WTC11 (cell line): Measurements from ENCODE around the gene ARHGEF9.

Source experiments
- AR ChIP-seq: fragments of 250-450 bp; sonication (Bioruptor Pico); IDR thresholded peaks from 2 replicates; pipeline ENCODE4 v1.9.0; 2021; ENCODE audit warnings: mild to moderate bottlenecking
- CBFB ChIP-seq: sonication (generic); formaldehyde crosslinking; IDR thresholded peaks from 2 replicates; pipeline ENCODE4 v1.8.1; 2022; ENCODE audit warnings: mild to moderate bottlenecking, low read depth, missing genetic modification reagents
- CREM ChIP-seq: sonication (generic); formaldehyde crosslinking; IDR thresholded peaks from 2 replicates; pipeline ENCODE4 v1.8.1; 2022; ENCODE audit warnings: mild to moderate bottlenecking, missing genetic modification reagents, moderate library complexity
- CTCF ChIP-seq: fragments of 200-600 bp; IDR thresholded peaks from 2 replicates; pipeline ENCODE4 v1.8.0; 2022; ENCODE audit warnings: antibody characterized with exemption
- FOXJ3 ChIP-seq: sonication (generic); formaldehyde crosslinking; IDR thresholded peaks from 2 replicates; pipeline ENCODE4 v1.9.0; 2021; ENCODE audit warnings: missing genetic modification reagents, mild to moderate bottlenecking, borderline replicate concordance
- FOXK1 ChIP-seq: sonication (generic); formaldehyde crosslinking; IDR thresholded peaks from 2 replicates; pipeline ENCODE4 v1.8.0; 2022; ENCODE audit warnings: mild to moderate bottlenecking, moderate library complexity, missing genetic modification reagents
- USF2 ChIP-seq: sonication (generic); formaldehyde crosslinking; IDR thresholded peaks from 2 replicates; pipeline ENCODE4 v1.8.1; 2023; ENCODE audit warnings: mild to moderate bottlenecking, missing genetic modification reagents, moderate library complexity
- ZNF219 ChIP-seq: sonication (generic); formaldehyde crosslinking; IDR thresholded peaks from 2 replicates; pipeline ENCODE4 v1.8.0; 2023; ENCODE audit warnings: missing genetic modification reagents, mild to moderate bottlenecking, borderline replicate concordance
- ZNF416 ChIP-seq: fragments of 250-450 bp; sonication (Bioruptor Pico); IDR thresholded peaks from 2 replicates; pipeline ENCODE4 v1.9.0; 2021; ENCODE audit warnings: mild to moderate bottlenecking, inconsistent platforms
- TF ChIP-seq, protein P1 (sequence below): sonication (generic); formaldehyde crosslinking; IDR thresholded peaks from 2 replicates; pipeline ENCODE4 v1.8.1; 2022; ENCODE audit warnings: low read depth, mild to moderate bottlenecking, moderate library complexity, missing genetic modification reagents, borderline replicate concordance
- TF ChIP-seq, protein P2 (sequence below): sonication (generic); formaldehyde crosslinking; conservative IDR thresholded peaks from 2 replicates; pipeline ENCODE4 v1.8.1; 2023; ENCODE audit warnings: mild to moderate bottlenecking, low read depth, missing genetic modification reagents, moderate library complexity

GRCh38 chrX:63785708-63786040, 660 bp upstream of the ARHGEF9 start:
- no peak for TF ChIP-seq CTCF
- TF ChIP-seq CBFB (CRISPR knock-in tag), result no peak
- TF ChIP-seq, protein P1, sequence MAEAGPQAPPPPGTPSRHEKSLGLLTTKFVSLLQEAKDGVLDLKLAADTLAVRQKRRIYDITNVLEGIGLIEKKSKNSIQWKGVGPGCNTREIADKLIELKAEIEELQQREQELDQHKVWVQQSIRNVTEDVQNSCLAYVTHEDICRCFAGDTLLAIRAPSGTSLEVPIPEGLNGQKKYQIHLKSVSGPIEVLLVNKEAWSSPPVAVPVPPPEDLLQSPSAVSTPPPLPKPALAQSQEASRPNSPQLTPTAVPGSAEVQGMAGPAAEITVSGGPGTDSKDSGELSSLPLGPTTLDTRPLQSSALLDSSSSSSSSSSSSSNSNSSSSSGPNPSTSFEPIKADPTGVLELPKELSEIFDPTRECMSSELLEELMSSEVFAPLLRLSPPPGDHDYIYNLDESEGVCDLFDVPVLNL, result no peak
- no peak for TF ChIP-seq CREM (CRISPR knock-in tag)
- no peak for TF ChIP-seq FOXK1 (CRISPR knock-in tag)
- no peak for TF ChIP-seq FOXJ3 (CRISPR knock-in tag)
- TF ChIP-seq, protein P2, sequence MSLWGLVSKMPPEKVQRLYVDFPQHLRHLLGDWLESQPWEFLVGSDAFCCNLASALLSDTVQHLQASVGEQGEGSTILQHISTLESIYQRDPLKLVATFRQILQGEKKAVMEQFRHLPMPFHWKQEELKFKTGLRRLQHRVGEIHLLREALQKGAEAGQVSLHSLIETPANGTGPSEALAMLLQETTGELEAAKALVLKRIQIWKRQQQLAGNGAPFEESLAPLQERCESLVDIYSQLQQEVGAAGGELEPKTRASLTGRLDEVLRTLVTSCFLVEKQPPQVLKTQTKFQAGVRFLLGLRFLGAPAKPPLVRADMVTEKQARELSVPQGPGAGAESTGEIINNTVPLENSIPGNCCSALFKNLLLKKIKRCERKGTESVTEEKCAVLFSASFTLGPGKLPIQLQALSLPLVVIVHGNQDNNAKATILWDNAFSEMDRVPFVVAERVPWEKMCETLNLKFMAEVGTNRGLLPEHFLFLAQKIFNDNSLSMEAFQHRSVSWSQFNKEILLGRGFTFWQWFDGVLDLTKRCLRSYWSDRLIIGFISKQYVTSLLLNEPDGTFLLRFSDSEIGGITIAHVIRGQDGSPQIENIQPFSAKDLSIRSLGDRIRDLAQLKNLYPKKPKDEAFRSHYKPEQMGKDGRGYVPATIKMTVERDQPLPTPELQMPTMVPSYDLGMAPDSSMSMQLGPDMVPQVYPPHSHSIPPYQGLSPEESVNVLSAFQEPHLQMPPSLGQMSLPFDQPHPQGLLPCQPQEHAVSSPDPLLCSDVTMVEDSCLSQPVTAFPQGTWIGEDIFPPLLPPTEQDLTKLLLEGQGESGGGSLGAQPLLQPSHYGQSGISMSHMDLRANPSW (CRISPR knock-in tag), result no peak
- no peak for TF ChIP-seq AR (CRISPR knock-in tag)
- no peak for TF ChIP-seq ZNF416
- no peak for TF ChIP-seq ZNF219 (CRISPR knock-in tag)
- no peak for TF ChIP-seq USF2 (CRISPR knock-in tag)
